Measurements from ENCODE around the gene HHIPL1. TPM values are rescaled to one million over a fixed set of nuclear protein-coding genes. Genes with fewer than 3 reads are reported as not detected.

HHIPL1 gene
- total RNA-seq, 1 donor from 2014 or later: 1.1 TPM

DNA sequence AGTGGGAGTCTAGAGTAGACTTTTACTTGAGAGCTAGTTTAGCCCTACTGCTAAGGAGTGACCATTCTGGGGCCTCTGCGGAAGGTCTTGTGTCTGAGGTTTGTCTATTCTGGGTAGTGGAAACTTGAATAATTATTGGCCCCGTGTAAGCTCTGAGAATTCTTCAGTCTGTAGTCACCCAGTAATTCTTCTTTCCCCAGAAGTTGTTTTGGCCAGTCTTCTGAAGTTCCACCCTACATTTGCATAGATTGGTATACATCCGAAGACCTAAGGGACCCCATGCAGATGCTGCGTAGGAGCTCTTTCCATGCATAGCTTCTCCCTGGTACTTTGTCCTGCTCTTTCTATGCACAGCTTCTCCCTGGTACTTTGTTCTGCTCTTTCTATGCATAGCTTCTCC, 52.0 kb downstream of the HHIPL1 start:
- H3K36me3 ChIP-seq (ENCODE audit: control insufficient read depth, insufficient read depth, low read length): no peaks in the 10 kb centered on the region
- TF ChIP-seq, protein P1, sequence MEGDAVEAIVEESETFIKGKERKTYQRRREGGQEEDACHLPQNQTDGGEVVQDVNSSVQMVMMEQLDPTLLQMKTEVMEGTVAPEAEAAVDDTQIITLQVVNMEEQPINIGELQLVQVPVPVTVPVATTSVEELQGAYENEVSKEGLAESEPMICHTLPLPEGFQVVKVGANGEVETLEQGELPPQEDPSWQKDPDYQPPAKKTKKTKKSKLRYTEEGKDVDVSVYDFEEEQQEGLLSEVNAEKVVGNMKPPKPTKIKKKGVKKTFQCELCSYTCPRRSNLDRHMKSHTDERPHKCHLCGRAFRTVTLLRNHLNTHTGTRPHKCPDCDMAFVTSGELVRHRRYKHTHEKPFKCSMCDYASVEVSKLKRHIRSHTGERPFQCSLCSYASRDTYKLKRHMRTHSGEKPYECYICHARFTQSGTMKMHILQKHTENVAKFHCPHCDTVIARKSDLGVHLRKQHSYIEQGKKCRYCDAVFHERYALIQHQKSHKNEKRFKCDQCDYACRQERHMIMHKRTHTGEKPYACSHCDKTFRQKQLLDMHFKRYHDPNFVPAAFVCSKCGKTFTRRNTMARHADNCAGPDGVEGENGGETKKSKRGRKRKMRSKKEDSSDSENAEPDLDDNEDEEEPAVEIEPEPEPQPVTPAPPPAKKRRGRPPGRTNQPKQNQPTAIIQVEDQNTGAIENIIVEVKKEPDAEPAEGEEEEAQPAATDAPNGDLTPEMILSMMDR (IDR thresholded peaks at IDR 0.05; ENCODE audit: insufficient read depth, low read length, poor library complexity, severe bottlenecking): no peak
- no peak overlapping the region for H3K4me3 ChIP-seq (ENCODE audit: low read depth, low read length)
- no peaks in the 10 kb centered on the region for H3K27me3 ChIP-seq (ENCODE audit: control insufficient read depth, insufficient read depth, low read length)
- no peak for DNase-seq (ENCODE audit: low read depth)

DNA sequence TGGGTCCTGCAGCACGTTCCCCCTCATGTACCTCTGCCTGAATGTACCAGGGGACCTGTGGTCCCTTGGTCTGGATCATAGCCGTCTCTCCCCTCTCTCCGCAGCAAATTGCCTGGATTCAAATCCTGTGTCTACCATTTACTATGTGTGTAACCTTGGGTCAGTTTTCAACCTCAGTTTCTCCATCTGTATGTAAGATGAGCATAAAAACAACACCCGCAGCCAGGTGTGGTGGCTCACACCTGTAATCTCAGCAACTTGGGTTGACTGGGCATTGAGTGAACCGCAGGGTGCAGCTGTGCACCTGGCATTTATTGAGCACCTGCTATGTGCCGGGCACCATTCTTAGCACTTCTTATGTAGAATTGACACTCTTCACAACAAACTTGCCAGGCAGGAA, 53.3 kb downstream of the HHIPL1 start:
- no peaks in the 10 kb centered on the region for H3K36me3 ChIP-seq (ENCODE audit: control insufficient read depth, insufficient read depth, low read length)
- DNase-seq (ENCODE audit: low read depth): no peak
- no peak overlapping the region for H3K4me3 ChIP-seq (ENCODE audit: low read depth, low read length)
- H3K27me3 ChIP-seq (ENCODE audit: control insufficient read depth, insufficient read depth, low read length): no peaks in the 10 kb centered on the region
- TF ChIP-seq, protein P1 (IDR thresholded peaks at IDR 0.05; ENCODE audit: insufficient read depth, low read length, poor library complexity, severe bottlenecking): no peak

DNA sequence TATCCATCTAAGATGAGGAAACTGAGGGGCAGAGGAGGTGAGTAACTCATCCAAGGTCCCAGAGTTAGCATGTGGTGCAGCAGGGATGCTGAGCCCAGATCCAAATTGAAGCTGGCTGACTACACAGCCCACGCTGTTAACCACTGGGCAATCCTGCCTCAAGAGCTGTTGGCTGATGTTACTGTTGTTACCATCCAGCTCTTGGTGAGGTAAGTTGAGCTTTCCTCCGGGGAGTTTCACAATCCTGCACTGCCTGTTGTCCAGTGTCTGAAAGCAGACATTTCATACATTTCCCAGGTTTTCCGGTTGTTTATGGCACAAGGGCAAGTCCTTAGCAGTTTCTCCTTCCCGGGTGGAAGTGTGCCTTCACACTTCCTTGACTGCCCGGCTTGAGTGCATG, 53.7 kb downstream of the HHIPL1 start:
- no peak for DNase-seq (ENCODE audit: low read depth)
- Histone ChIP-seq H3K4me3 (ENCODE audit: low read depth, low read length) (no peak overlapping the region), H3K27me3 (ENCODE audit: control insufficient read depth, insufficient read depth, low read length) (no peaks in the 10 kb centered on the region), H3K36me3 (ENCODE audit: control insufficient read depth, insufficient read depth, low read length) (no peaks in the 10 kb centered on the region)
- TF ChIP-seq, protein P1 (IDR thresholded peaks at IDR 0.05; ENCODE audit: insufficient read depth, low read length, poor library complexity, severe bottlenecking): no peak

DNA sequence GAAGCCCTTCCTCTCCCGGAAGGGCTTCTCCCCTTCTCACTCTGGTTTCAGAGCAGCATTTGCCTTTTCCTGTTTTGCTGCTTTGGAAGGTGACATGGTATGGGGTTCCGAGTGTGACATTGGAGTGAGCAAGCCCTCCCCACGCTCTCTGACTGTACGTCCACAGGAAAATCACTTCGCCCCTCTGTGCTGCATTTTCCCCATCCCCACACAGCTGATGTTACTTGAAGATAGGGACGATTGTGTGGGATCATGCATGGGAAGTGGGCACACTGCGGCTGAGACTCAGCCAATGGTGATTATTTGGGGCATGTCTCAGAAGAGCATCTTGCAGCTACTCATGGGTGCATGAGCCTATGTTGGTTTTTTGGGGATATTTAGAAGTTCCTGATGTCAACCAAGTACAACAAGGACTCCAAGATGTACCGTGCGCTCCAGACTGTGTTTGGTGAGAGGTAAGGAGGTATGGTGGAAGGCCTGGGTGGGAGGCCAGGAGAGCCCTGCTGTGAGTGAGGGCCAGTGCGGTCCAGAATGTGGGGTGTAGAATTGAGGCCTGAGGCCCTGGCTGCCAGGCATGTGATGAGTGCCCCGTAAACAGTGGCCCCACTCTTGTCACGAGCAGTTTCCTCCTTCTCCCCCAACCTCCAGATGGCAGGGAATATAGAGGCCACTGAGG, 54.3 kb downstream of the HHIPL1 start:
- no peaks in the 10 kb centered on the region for H3K36me3 ChIP-seq (ENCODE audit: control insufficient read depth, insufficient read depth, low read length)
- DNase-seq (ENCODE audit: low read depth): no peak
- H3K4me3 ChIP-seq (ENCODE audit: low read depth, low read length): no peak overlapping the region
- TF ChIP-seq, protein P1 (IDR thresholded peaks at IDR 0.05; ENCODE audit: insufficient read depth, low read length, poor library complexity, severe bottlenecking): no peak
- H3K27me3 ChIP-seq (ENCODE audit: control insufficient read depth, insufficient read depth, low read length): no peaks in the 10 kb centered on the region

DNA sequence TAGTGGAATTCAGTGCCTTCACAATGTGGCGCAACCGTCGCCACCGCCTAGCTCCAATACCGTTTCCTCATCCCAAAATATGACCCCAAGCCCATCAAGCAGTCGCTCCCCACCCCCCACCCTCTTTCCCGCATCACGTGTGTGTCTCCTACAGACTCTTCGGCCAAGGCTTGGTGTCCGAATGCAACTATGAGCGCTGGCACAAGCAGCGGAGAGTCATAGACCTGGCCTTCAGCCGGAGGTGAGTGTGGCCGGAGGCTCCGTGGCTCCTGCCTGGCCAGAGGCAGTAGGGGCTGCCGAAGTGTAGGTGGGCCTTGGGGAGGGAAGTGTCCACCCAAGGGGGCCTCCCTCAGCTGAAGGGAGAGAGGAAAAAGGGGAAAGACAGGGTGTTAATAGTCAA, 54.9 kb downstream of the HHIPL1 start:
- TF ChIP-seq, protein P1 (IDR thresholded peaks at IDR 0.05; ENCODE audit: insufficient read depth, low read length, poor library complexity, severe bottlenecking): no peak
- no peaks in the 10 kb centered on the region for H3K27me3 ChIP-seq (ENCODE audit: control insufficient read depth, insufficient read depth, low read length)
- H3K36me3 ChIP-seq (ENCODE audit: control insufficient read depth, insufficient read depth, low read length): no peaks in the 10 kb centered on the region
- no peak overlapping the region for H3K4me3 ChIP-seq (ENCODE audit: low read depth, low read length)
- no peak for DNase-seq (ENCODE audit: low read depth)

DNA sequence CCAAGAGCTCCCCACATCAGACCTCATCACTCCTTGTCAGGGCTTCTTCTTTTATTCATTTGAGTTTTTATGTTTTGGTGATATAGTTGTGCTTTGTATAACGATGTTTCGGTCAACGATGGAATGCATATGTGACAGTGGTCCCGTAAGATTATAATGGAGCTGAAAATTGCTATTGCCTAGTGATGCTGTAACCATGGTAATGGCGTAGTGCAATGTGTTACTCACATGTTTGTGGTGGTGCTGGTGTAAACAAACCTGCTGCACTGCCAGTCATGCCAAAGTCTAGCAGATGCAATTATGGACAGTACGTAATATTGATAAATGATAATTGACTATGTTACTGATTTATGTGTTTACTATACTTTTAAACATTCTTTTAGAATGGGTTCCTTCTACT, 55.5 kb downstream of the HHIPL1 start:
- Histone ChIP-seq H3K4me3 (ENCODE audit: low read depth, low read length) (no peak overlapping the region), H3K36me3 (ENCODE audit: control insufficient read depth, insufficient read depth, low read length) (no peaks in the 10 kb centered on the region), H3K27me3 (ENCODE audit: control insufficient read depth, insufficient read depth, low read length) (no peaks in the 10 kb centered on the region)
- TF ChIP-seq, protein P1 (IDR thresholded peaks at IDR 0.05; ENCODE audit: insufficient read depth, low read length, poor library complexity, severe bottlenecking): no peak
- DNase-seq (ENCODE audit: low read depth): no peak

All from kidney epithelial cell (primary cell).